ENCODE measurements around the gene CACYBP. TPM values are rescaled to one million over a fixed set of nuclear protein-coding genes. Genes with fewer than 3 reads are reported as not detected.

The CACYBP gene
- total RNA-seq, 1 experiment from 2014 or later, result 194 TPM

DNA sequence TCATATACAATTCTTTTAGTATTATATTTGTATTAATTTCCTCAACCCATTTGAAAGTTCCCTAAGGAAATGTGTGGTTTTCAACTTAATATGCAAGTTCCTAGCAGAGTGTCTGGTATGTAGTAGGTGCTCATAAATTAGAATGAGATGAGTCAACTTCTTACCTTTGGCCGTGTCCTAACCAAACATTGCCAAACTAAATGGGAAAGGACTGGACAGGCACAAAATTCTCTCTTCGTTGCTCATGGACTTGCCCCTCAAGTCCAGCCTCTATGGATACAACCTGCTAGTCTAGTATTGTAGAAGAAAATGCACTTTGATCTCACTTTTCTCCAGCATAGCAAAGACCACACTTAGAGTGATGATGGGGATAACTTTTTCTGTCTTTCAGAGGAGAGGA lies 35.0 kb downstream of the CACYBP start:
- TF ChIP-seq SP1 (IDR thresholded peaks at IDR 0.05; ENCODE audit: low read depth), result no peak
- no peak for TF ChIP-seq SRF (IDR thresholded peaks at IDR 0.05; ENCODE audit: low read depth)
- no peak for TF ChIP-seq RAD21 (IDR thresholded peaks at IDR 0.05; ENCODE audit: low read depth)
- no peak for TF ChIP-seq JUND (IDR thresholded peaks at IDR 0.05)
- no peak for TF ChIP-seq EZH2phosphoT487 (IDR thresholded peaks at IDR 0.05; ENCODE audit: borderline replicate concordance)
- no peak for TF ChIP-seq ELF1 (IDR thresholded peaks at IDR 0.05; ENCODE audit: borderline replicate concordance, low read depth)
- TF ChIP-seq EZH2 (IDR thresholded peaks at IDR 0.05), result no peak
- no peak for TF ChIP-seq EGR1 (IDR thresholded peaks at IDR 0.05; ENCODE audit: low read depth)
- TF ChIP-seq POLR2AphosphoS5 (IDR thresholded peaks at IDR 0.05; ENCODE audit: low read depth, low read length), result no peak
- no peak for TF ChIP-seq ATF3 (IDR thresholded peaks at IDR 0.05)
- ATAC-seq (no peak), DNase-seq (ENCODE audit: low read depth, low spot score) (no peak)
- no peak overlapping the region for H3K9ac ChIP-seq (ENCODE audit: low read length)
- H3K27ac ChIP-seq (ENCODE audit: low read depth, low read length), result no peak overlapping the region
- no peaks in the 10 kb centered on the region for H3K27me3 ChIP-seq (ENCODE audit: insufficient read depth, low read length)
- H3K9me2 ChIP-seq (ENCODE audit: insufficient read depth), result no peaks in the 10 kb centered on the region
- no peak overlapping the region for H3K4me2 ChIP-seq (ENCODE audit: low read length)
- H3K79me2 ChIP-seq (ENCODE audit: insufficient read depth, low read length), result no peaks in the 10 kb centered on the region
- CTCF ChIA-PET, result no interaction called here
- H3K36me3 ChIP-seq (ENCODE audit: control insufficient read depth in 1 of 2, insufficient read depth in 2 of 2, low read length in 2 of 2), result no peaks in the 10 kb centered on the region
- no peaks in the 10 kb centered on the region for H3K9me3 ChIP-seq (ENCODE audit: control insufficient read depth in 1 of 2, insufficient read depth in 1 of 2, low read depth in 1 of 2, low read length in 2 of 2)
- POLR2A ChIA-PET, result no interaction called here
- intact Hi-C loops (cut with micrococcal nuclease), result no loop called here
- RAD21 ChIA-PET (ENCODE audit: low non-redundant PET in 1 of 2, low total read pairs in 2 of 2, uncharacterized antibody in 2 of 2, unreplicated experiment in 2 of 2), result no interaction called here
- H2AFZ ChIP-seq (ENCODE audit: low read depth, low read length, poor library complexity, severe bottlenecking), result no peak overlapping the region
- no peak overlapping the region for H3K4me3 ChIP-seq (replicated peaks in 1 of 2; ENCODE audit: low read depth in 1 of 2, low read length in 2 of 2)
- BruUV-seq (replicated peaks), result no TSS peak
- no peaks in the 10 kb centered on the region for H4K20me1 ChIP-seq (ENCODE audit: insufficient read depth)
- H3K4me1 ChIP-seq (ENCODE audit: control insufficient read depth in 1 of 2, insufficient read depth in 2 of 2, low read length in 2 of 2), result peaks cover 0 to 2% of the 10 kb centered on the region in 2 experiments; a peak in 2 of 4 replicates

GRCh38 chr1:175035865-175036264 lies 36.1 kb downstream of the CACYBP start:
- H3K9me2 ChIP-seq (ENCODE audit: insufficient read depth), result no peaks in the 10 kb centered on the region
- H3K4me1 ChIP-seq (ENCODE audit: control insufficient read depth in 1 of 2, insufficient read depth in 2 of 2, low read length in 2 of 2), result no peaks in the 10 kb centered on the region
- no TSS peak for BruUV-seq (replicated peaks)
- H2AFZ ChIP-seq (ENCODE audit: low read depth, low read length, poor library complexity, severe bottlenecking), result no peak overlapping the region
- H3K79me2 ChIP-seq (ENCODE audit: insufficient read depth, low read length), result no peaks in the 10 kb centered on the region
- DNase-seq (ENCODE audit: low read depth, low spot score), result no peak
- ATAC-seq, result no peak
- no peaks in the 10 kb centered on the region for H3K9me3 ChIP-seq (ENCODE audit: control insufficient read depth in 1 of 2, insufficient read depth in 1 of 2, low read depth in 1 of 2, low read length in 2 of 2)
- ChIA-PET CTCF (no interaction called here), RAD21 (ENCODE audit: low non-redundant PET in 1 of 2, low total read pairs in 2 of 2, uncharacterized antibody in 2 of 2, unreplicated experiment in 2 of 2) (no interaction called here), POLR2A (no interaction called here)
- H3K4me2 ChIP-seq (ENCODE audit: low read length), result no peak overlapping the region
- H3K9ac ChIP-seq (ENCODE audit: low read length), result no peak overlapping the region
- intact Hi-C loops (cut with micrococcal nuclease), result no loop called here
- no peaks in the 10 kb centered on the region for H3K27me3 ChIP-seq (ENCODE audit: insufficient read depth, low read length)
- no peaks in the 10 kb centered on the region for H4K20me1 ChIP-seq (ENCODE audit: insufficient read depth)
- H3K36me3 ChIP-seq (ENCODE audit: control insufficient read depth in 1 of 2, insufficient read depth in 2 of 2, low read length in 2 of 2), result no peaks in the 10 kb centered on the region
- no peak overlapping the region for H3K27ac ChIP-seq (ENCODE audit: low read depth, low read length)
- no peak overlapping the region for H3K4me3 ChIP-seq (replicated peaks in 1 of 2; ENCODE audit: low read depth in 1 of 2, low read length in 2 of 2)
- no peak for TF ChIP-seq ZNF274 (IDR thresholded peaks at IDR 0.05; ENCODE audit: low read depth, low read length)
- TF ChIP-seq, protein P1, sequence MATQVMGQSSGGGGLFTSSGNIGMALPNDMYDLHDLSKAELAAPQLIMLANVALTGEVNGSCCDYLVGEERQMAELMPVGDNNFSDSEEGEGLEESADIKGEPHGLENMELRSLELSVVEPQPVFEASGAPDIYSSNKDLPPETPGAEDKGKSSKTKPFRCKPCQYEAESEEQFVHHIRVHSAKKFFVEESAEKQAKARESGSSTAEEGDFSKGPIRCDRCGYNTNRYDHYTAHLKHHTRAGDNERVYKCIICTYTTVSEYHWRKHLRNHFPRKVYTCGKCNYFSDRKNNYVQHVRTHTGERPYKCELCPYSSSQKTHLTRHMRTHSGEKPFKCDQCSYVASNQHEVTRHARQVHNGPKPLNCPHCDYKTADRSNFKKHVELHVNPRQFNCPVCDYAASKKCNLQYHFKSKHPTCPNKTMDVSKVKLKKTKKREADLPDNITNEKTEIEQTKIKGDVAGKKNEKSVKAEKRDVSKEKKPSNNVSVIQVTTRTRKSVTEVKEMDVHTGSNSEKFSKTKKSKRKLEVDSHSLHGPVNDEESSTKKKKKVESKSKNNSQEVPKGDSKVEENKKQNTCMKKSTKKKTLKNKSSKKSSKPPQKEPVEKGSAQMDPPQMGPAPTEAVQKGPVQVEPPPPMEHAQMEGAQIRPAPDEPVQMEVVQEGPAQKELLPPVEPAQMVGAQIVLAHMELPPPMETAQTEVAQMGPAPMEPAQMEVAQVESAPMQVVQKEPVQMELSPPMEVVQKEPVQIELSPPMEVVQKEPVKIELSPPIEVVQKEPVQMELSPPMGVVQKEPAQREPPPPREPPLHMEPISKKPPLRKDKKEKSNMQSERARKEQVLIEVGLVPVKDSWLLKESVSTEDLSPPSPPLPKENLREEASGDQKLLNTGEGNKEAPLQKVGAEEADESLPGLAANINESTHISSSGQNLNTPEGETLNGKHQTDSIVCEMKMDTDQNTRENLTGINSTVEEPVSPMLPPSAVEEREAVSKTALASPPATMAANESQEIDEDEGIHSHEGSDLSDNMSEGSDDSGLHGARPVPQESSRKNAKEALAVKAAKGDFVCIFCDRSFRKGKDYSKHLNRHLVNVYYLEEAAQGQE (IDR thresholded peaks at IDR 0.05; ENCODE audit: low read depth), result no peak
- no peak for TF ChIP-seq POLR2A (IDR thresholded peaks at IDR 0.05; ENCODE audit: borderline replicate concordance, extremely low read depth, insufficient read depth, insufficient read length)
- no peak for TF ChIP-seq EGR1 (IDR thresholded peaks at IDR 0.05; ENCODE audit: low read depth)
- TF ChIP-seq SRF (IDR thresholded peaks at IDR 0.05; ENCODE audit: low read depth), result no peak
- TF ChIP-seq CEBPB (IDR thresholded peaks at IDR 0.05; ENCODE audit: low read depth), result no peak
- no peak for TF ChIP-seq TCF7L2 (IDR thresholded peaks at IDR 0.05; ENCODE audit: borderline replicate concordance, extremely low read depth, insufficient read depth, insufficient read length)
- TF ChIP-seq ATF3 (IDR thresholded peaks at IDR 0.05), result no peak
- no peak for TF ChIP-seq YY1 (IDR thresholded peaks at IDR 0.05; ENCODE audit: extremely low read depth, insufficient replicate concordance, low read depth, low read length)
